HepG2 (cell line): Measurements from ENCODE around the gene SCYL1.

Experiments
- ZBTB33 ChIP-seq: sonication (generic); formaldehyde crosslinking; IDR thresholded peaks from 2 replicates; pipeline ENCODE4 v1.4.0; 2020; ENCODE audit warnings: missing genetic modification reagents
- ZNF512 ChIP-seq: sonication (generic); formaldehyde crosslinking; IDR thresholded peaks from 2 replicates; pipeline ENCODE4 v1.4.0; 2020; ENCODE audit warnings: mild to moderate bottlenecking, missing genetic modification reagents

- no peak for TF ChIP-seq ZBTB33 (CRISPR knock-in tag)
- no peak for TF ChIP-seq ZNF512 (CRISPR knock-in tag)
These were observed 1.9 kb downstream of the SCYL1 start for GRCh38 chr11:65526744-65527143.
